ENCODE measurements around the gene LCMT1.

DNA sequence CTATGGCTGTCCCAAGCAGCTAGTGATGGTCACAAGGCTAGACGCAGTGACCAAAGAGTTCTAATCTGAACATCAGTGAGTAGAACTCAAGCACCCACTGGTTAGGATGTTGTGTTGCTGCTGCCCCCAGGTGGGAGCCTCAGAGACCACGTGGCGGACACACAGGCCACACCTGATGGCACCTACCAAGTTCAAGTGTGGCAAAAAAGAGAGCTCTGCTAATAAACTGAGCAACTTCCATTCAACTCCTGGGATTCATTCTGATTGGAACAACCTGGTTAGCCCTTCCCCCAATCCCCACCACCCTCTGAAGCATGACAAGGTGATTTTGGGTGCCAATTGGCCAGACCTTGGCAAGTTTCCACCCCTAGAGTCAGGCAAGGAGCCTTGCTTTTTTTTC lies 3.5 kb upstream of the LCMT1 start:
- TF ChIP-seq, protein P1, sequence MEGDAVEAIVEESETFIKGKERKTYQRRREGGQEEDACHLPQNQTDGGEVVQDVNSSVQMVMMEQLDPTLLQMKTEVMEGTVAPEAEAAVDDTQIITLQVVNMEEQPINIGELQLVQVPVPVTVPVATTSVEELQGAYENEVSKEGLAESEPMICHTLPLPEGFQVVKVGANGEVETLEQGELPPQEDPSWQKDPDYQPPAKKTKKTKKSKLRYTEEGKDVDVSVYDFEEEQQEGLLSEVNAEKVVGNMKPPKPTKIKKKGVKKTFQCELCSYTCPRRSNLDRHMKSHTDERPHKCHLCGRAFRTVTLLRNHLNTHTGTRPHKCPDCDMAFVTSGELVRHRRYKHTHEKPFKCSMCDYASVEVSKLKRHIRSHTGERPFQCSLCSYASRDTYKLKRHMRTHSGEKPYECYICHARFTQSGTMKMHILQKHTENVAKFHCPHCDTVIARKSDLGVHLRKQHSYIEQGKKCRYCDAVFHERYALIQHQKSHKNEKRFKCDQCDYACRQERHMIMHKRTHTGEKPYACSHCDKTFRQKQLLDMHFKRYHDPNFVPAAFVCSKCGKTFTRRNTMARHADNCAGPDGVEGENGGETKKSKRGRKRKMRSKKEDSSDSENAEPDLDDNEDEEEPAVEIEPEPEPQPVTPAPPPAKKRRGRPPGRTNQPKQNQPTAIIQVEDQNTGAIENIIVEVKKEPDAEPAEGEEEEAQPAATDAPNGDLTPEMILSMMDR (conservative IDR thresholded peaks at IDR 0.05; ENCODE audit: low read depth, low read length), result 0 out of 2 replicates have a peak, but pooled peaks have one; percentile 18
- TF ChIP-seq EZH2 (IDR thresholded peaks at IDR 0.05; ENCODE audit: low read length, unreplicated experiment) (no peak), EZH2phosphoT487 (IDR thresholded peaks at IDR 0.05; ENCODE audit: borderline replicate concordance, low read length) (no peak)
